Measurements from ENCODE around the gene HIVEP2.

HIVEP2 gene

GRCh38 chr6:142940487-142940886, 4.5 kb downstream of the HIVEP2 start:
- no peaks in the 10 kb centered on the region for H3K27me3 Mint-ChIP-seq
- H3K4me1 Mint-ChIP-seq: peaks cover 27 to 58% of the 10 kb centered on the region in 2 donors
- H3K27ac Mint-ChIP-seq: no peak overlapping the region
- DNase-seq (no peak), ATAC-seq (replicated peaks) (no peak)
- no peaks in the 10 kb centered on the region for H3K9me3 Mint-ChIP-seq
- peaks cover 4 to 6% of the 10 kb centered on the region in 2 donors for H3K36me3 Mint-ChIP-seq
- no peak overlapping the region for H3K4me3 Mint-ChIP-seq

DNA sequence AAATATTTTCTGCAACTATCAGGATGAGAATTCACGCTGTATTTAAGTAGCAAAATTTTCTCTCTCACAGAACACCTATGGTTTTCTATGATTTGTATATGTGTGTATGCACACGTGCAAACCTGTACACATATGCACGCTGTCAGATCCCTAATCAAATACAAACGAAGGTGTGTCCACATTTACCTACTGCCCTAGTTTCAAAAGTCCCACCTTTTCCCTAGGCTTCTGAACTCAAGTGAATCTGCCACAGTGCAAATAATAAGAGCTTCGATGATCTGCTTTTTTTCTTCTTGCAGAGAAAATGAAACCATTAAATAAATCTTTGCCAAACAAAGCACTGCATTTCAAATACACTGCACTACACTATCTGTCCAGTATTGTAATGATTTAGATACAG, 6.5 kb downstream of the HIVEP2 start:
- no peak overlapping the region for H3K27ac Mint-ChIP-seq
- H3K9me3 Mint-ChIP-seq: no peaks in the 10 kb centered on the region
- no peak overlapping the region for H3K4me3 Mint-ChIP-seq
- DNase-seq (no peak), ATAC-seq (replicated peaks) (no peak)
- peaks cover 2 to 6% of the 10 kb centered on the region in 2 donors for H3K36me3 Mint-ChIP-seq
- H3K27me3 Mint-ChIP-seq: no peaks in the 10 kb centered on the region
- peaks cover 34 to 65% of the 10 kb centered on the region in 2 donors for H3K4me1 Mint-ChIP-seq

DNA sequence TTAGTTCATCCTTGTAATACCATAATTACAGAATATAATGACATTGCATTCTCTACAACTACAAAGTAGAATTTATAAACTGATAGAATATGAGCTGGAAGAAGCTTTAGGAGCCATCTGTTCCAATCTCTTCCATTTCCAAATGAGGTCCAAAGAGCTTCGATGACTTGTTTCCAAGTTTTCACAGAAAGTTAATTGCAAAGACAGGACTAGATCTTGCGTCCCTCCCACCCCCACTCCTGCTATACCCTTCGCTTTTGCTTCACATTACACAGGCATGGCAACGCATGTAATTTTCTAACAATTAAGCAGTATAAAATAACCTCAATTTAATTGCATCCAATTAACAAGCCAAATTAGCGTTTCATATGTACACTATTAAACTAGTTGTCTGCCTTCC, 7.0 kb downstream of the HIVEP2 start:
- peaks cover 2 to 6% of the 10 kb centered on the region in 2 donors for H3K36me3 Mint-ChIP-seq
- no peaks in the 10 kb centered on the region for H3K27me3 Mint-ChIP-seq
- H3K9me3 Mint-ChIP-seq: no peaks in the 10 kb centered on the region
- no peak overlapping the region for H3K27ac Mint-ChIP-seq
- H3K4me1 Mint-ChIP-seq: peaks cover 33 to 65% of the 10 kb centered on the region in 2 donors
- no peak for ATAC-seq (replicated peaks)
- no peak for DNase-seq
- H3K4me3 Mint-ChIP-seq: no peak overlapping the region

DNA sequence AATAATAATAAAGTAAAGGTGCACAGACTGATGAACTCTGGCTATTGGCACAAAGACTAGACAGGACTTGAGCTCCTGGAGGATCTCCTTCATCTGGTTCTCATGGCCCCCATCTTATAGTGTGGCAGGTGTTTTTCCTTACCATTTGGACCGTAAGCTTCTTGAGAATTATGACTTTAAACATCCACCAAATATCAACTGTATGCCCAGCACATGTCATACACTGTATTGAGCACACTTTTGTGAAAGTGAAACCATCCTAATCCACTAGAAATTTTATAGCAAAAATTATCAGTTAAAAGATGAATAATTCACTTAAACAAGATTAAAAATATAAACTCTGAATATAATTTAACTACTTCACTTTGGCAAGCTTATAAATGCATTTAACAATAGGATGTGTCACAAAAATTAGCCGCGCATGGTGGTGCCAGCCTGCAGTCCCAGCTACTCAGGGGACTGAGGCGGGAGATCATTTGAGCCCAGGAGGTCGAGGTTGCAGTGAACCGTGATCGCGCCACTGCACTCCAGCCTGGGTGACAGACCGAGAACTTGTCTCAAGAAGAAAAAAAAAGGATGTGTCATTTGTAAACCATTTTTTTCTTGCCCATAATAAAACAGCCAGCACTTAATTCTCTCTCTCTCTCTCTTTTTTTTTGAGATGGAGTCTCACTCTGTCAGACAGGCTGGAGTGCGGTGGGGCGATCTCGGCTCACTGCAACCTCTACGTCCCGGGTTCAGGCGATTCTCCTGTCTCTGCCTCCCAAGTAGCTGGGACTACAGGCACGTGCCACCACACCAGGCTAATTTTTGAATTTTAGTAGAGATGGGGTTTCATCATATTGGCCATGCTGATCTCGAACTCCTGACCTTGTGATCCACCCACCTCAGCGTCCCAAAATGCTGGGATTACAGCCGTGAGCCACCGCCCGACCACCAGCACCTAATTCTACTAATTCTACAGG, 9.1 kb downstream of the HIVEP2 start:
- peaks cover 0 to 6% of the 10 kb centered on the region in 2 donors for H3K36me3 Mint-ChIP-seq
- DNase-seq: peak; percentile 41
- ATAC-seq (replicated peaks): peak; percentile 80 to 82
- no peaks in the 10 kb centered on the region for H3K9me3 Mint-ChIP-seq
- H3K4me1 Mint-ChIP-seq: peaks cover 36 to 61% of the 10 kb centered on the region in 2 donors
- H3K27ac Mint-ChIP-seq: peak overlapping the region; percentile 90
- H3K27me3 Mint-ChIP-seq: no peaks in the 10 kb centered on the region
- H3K4me3 Mint-ChIP-seq: peak overlapping the region; percentile 80 to 84

DNA sequence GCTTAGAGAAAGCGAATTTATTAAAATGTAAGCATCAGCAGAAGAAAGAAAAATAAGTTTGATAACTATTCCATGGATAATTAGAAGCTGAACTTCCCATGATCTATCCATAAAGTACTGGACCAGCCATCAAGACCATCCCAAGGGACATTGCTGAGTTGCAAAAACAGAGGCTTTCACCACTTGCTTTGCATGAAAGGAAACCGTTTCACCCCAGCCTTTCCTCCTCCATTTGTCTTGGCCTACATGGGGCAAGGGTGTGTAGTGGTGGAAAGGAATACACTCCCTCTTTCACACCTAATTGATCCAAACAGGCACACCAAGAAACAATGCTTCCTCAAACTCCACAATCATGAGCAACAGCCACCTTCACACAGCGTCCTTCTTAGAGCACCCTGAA, 10.4 kb downstream of the HIVEP2 start:
- peaks cover 45 to 65% of the 10 kb centered on the region in 2 donors for H3K4me1 Mint-ChIP-seq
- peak overlapping the region in 1 of 2 donors; percentile 9 for H3K4me3 Mint-ChIP-seq
- DNase-seq (no peak), ATAC-seq (replicated peaks) (no peak)
- H3K27me3 Mint-ChIP-seq: no peaks in the 10 kb centered on the region
- no peak overlapping the region for H3K27ac Mint-ChIP-seq
- no peaks in the 10 kb centered on the region for H3K9me3 Mint-ChIP-seq
- H3K36me3 Mint-ChIP-seq: peaks cover 0 to 9% of the 10 kb centered on the region in 2 donors

DNA sequence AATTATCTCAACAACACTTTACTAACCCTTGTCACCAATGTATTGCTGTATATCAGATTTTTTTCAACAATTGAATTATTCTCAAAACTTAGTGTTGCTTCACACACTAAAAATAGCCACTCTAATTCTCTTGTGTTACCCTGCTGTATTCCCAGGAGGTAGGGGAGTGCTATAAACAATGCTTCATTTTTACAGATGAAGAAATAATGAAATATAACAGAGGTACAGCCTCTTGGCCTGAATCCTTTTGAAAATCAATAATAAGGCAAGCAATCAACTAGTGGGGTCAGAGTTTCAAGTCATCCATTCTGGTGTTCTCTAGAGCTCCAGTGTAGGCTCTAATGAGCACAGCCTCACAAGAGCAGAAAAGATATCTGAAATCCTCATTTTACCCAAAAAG, 10.9 kb downstream of the HIVEP2 start:
- H3K36me3 Mint-ChIP-seq: peaks cover 0 to 9% of the 10 kb centered on the region in 2 donors
- H3K27me3 Mint-ChIP-seq: no peaks in the 10 kb centered on the region
- no peak overlapping the region for H3K27ac Mint-ChIP-seq
- no peak for DNase-seq
- no peaks in the 10 kb centered on the region for H3K9me3 Mint-ChIP-seq
- no peak overlapping the region for H3K4me3 Mint-ChIP-seq
- ATAC-seq (replicated peaks): no peak
- peaks cover 40 to 65% of the 10 kb centered on the region in 2 donors for H3K4me1 Mint-ChIP-seq

GRCh38 chr6:142933701-142934100, 11.3 kb downstream of the HIVEP2 start:
- no peak for ATAC-seq (replicated peaks)
- Mint-ChIP-seq H3K27ac (peak overlapping the region; percentile 1), H3K9me3 (no peaks in the 10 kb centered on the region), H3K4me3 (no peak overlapping the region), H3K27me3 (no peaks in the 10 kb centered on the region), H3K4me1 (peaks cover 44 to 69% of the 10 kb centered on the region in 2 donors), H3K36me3 (peaks cover 0 to 9% of the 10 kb centered on the region in 2 donors)
- no peak for DNase-seq

GRCh38 chr6:142932889-142933288, 12.1 kb downstream of the HIVEP2 start:
- H3K27ac Mint-ChIP-seq: peak overlapping the region; percentile 63
- H3K9me3 Mint-ChIP-seq: no peaks in the 10 kb centered on the region
- H3K27me3 Mint-ChIP-seq: no peaks in the 10 kb centered on the region
- H3K4me3 Mint-ChIP-seq: peak overlapping the region; percentile 61 to 65
- H3K36me3 Mint-ChIP-seq: peaks cover 0 to 9% of the 10 kb centered on the region in 2 donors
- peaks cover 46 to 72% of the 10 kb centered on the region in 2 donors for H3K4me1 Mint-ChIP-seq
- DNase-seq (no peak), ATAC-seq (replicated peaks) (peak; percentile 54 to 63)

GRCh38 chr6:142929751-142930358, 15.1 kb downstream of the HIVEP2 start:
- Mint-ChIP-seq H3K9me3 (no peaks in the 10 kb centered on the region), H3K27me3 (no peaks in the 10 kb centered on the region), H3K4me3 (no peak overlapping the region)

GRCh38 chr6:142927904-142928303, 17.1 kb downstream of the HIVEP2 start:
- ATAC-seq (replicated peaks) (no peak), DNase-seq (no peak)
- H3K36me3 Mint-ChIP-seq: peaks cover 0 to 3% of the 10 kb centered on the region in 2 donors
- no peaks in the 10 kb centered on the region for H3K9me3 Mint-ChIP-seq
- peaks cover 25 to 57% of the 10 kb centered on the region in 2 donors for H3K4me1 Mint-ChIP-seq
- H3K27me3 Mint-ChIP-seq: no peaks in the 10 kb centered on the region
- H3K4me3 Mint-ChIP-seq: peak overlapping the region; percentile 87 to 88
- H3K27ac Mint-ChIP-seq: peak overlapping the region; percentile 25

More at GRCh38 chr6:142929751-142930358, 15.1 kb downstream of the HIVEP2 start:
- Mint-ChIP-seq H3K4me1 (peaks cover 39 to 77% of the 10 kb centered on the region in 2 donors), H3K27ac (peak overlapping the region; percentile 56), H3K36me3 (peaks cover 0 to 6% of the 10 kb centered on the region in 2 donors)
- ATAC-seq (replicated peaks) (no peak), DNase-seq (no peak)

GRCh38 chr6:142927271-142927580, 17.8 kb downstream of the HIVEP2 start:
- ATAC-seq (replicated peaks): no peak
- Mint-ChIP-seq H3K4me1 (peaks cover 23 to 51% of the 10 kb centered on the region in 2 donors), H3K27me3 (no peaks in the 10 kb centered on the region), H3K4me3 (peak overlapping the region; percentile 87 to 88), H3K9me3 (no peaks in the 10 kb centered on the region), H3K27ac (peak overlapping the region; percentile 98), H3K36me3 (peaks cover 0 to 3% of the 10 kb centered on the region in 2 donors)
- no peak for DNase-seq

DNA sequence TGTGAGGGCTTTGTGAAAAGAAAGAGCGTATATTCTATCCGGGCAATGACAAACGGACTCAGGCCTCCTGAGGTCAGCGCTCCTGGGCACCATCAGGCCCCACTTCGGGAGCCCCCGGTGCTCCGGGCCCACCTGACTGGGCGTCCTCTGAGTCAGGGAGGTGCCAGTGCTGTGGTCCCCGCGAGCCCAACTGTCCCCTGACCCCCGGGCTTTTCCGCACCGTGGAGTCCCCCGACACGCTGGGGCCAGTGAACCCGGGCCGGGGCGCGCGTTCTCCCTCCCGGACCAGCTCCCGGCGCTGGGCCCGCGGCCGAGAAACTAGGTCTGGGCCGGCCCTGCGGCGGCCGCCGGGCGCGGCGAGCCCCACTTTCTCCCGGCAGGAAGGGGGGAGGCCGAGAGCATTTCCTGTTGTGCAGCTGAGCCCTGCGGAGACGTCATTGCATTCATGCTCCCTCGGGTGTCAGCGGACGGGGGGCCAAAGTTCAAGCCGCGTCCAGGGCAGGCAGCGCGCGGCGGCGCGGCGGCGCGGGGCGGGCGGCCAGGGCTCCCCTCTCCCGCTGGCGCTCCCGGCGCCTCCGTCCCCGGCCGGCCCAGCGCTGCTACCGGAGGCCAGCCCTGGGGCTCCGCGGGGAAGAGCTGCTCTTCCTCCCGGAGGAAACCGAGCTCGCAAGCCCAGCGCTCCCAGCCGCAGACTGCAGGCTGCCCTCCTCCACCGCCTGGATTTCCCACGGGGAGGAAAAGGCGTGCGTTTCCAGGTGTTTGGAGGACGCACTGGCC, 18.3 kb downstream of the HIVEP2 start:
- Mint-ChIP-seq H3K27ac (peak overlapping the region; percentile 98), H3K4me1 (peaks cover 20 to 45% of the 10 kb centered on the region in 2 donors), H3K27me3 (no peaks in the 10 kb centered on the region), H3K36me3 (peaks cover 0 to 3% of the 10 kb centered on the region in 2 donors), H3K4me3 (peak overlapping the region; percentile 87 to 88), H3K9me3 (no peaks in the 10 kb centered on the region)
- DNase-seq (peak; percentile 82), ATAC-seq (replicated peaks) (peak; percentile 96)

- peaks cover 18 to 41% of the 10 kb centered on the region in 2 donors for H3K4me1 Mint-ChIP-seq
- DNase-seq (no peak), ATAC-seq (replicated peaks) (no peak)
- no peaks in the 10 kb centered on the region for H3K27me3 Mint-ChIP-seq
- H3K4me3 Mint-ChIP-seq: peak overlapping the region; percentile 87 to 88
- peak overlapping the region; percentile 98 for H3K27ac Mint-ChIP-seq
- H3K9me3 Mint-ChIP-seq: no peaks in the 10 kb centered on the region
- peaks cover 0 to 3% of the 10 kb centered on the region in 2 donors for H3K36me3 Mint-ChIP-seq
Observed at GRCh38 chr6:142926177-142926493, 18.8 kb downstream of the HIVEP2 start.

DNA sequence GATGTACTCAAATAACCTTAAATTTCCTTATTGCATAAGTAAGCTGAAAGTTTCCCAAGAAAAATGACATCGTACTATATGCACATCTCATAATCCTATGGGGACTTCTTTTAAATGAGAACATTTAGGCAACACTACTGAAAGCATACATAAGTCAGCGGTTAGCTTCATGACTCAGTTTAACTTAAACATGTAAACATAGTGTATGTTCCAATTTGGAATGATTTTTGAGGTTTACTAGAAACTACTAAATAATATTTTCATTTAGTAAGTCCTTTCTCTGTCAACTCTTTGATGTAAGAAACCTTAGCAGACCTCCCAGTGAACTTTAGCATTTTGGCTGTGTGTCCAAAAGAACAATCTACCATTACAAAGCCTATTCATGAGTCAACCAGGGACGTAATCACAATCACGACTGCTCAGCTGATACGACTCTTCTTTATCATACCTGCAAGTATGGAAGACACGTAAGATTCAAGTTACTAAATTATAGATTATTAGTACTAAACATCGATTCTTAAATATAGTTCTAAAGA, 19.3 kb downstream of the HIVEP2 start:
- H3K4me1 Mint-ChIP-seq: peaks cover 18 to 41% of the 10 kb centered on the region in 2 donors
- no peak overlapping the region for H3K27ac Mint-ChIP-seq
- no peaks in the 10 kb centered on the region for H3K9me3 Mint-ChIP-seq
- peak overlapping the region in 1 of 2 donors; percentile 59 for H3K4me3 Mint-ChIP-seq
- ATAC-seq (replicated peaks) (no peak), DNase-seq (no peak)
- no peaks in the 10 kb centered on the region for H3K27me3 Mint-ChIP-seq
- H3K36me3 Mint-ChIP-seq: peaks cover 0 to 3% of the 10 kb centered on the region in 2 donors

Measured in stimulated activated naive B cell treated with anti-CD40 and anti-IgM and Interleukin-4, amounts not matched to agents 10 μg/mL and 1 μg/mL and 100 μg/mL, for 72 hours (primary cell).